H1 (cell line): ENCODE results near the gene PLA2G1B. TPM values are rescaled to one million over a fixed set of nuclear protein-coding genes. Genes with fewer than 3 reads are reported as not detected.

Experiments
- CBX8 ChIP-seq: fragments of 300-800, 300-1000 bp; sonication (generic); IDR thresholded peaks from 2 replicates; pipeline ENCODE4 v1.7.1; 2016; ENCODE audit warnings: low read depth, low read length, borderline replicate concordance
- CTCF ChIP-seq, 3 experiments: IDR thresholded peaks; 1 replicate in 2 of 3; 2 replicates in 1 of 3; pipeline versions ENCODE4 v1.5.1 to v1.6.1; 2011; ENCODE audit warnings: low read length in 3 of 3, mild to moderate bottlenecking in 3 of 3, inconsistent platforms in 2 of 3, low read depth in 1 of 3, moderate library complexity in 1 of 3; ENCODE audit not compliant: insufficient read depth in 1 of 3; ENCODE audit errors: control extremely low read depth in 1 of 3
- JUND ChIP-seq: IDR thresholded peaks from 2 replicates; pipeline ENCODE4 v1.6.1; 2011; ENCODE audit warnings: mild to moderate bottlenecking, improper control_type of control experiment, low read length
- SIN3A ChIP-seq, 2 experiments: IDR thresholded peaks in 1 of 2; conservative IDR thresholded peaks in 1 of 2; 2 replicates each; pipeline ENCODE4 v1.6.1; 2011 to 2012; ENCODE audit warnings: low read length in 2 of 2, improper control_type of control experiment in 1 of 2, low read depth in 1 of 2, mild to moderate bottlenecking in 1 of 2
- polyA plus RNA-seq, 7 experiments: library from polyadenylated mRNA; depleted of rRNA in 3 of 7; stranded (reverse) in 5 of 7; unstranded in 2 of 7; fragments of >200 nt in 5 of 7; fragments of 200-250 nt in 2 of 7; gene quantifications; 1 replicate in 5 of 7; 2 replicates in 1 of 7; 4 replicates in 1 of 7; pipeline versions ENCODE4 v1.2.1 to v1.2.3, GENCODE V29; 2011 to 2013; ENCODE audit warnings: missing spikeins in 2 of 7, mixed read lengths in 2 of 7
- total RNA-seq: library from RNA; stranded (reverse); fragmentation: NEBNext Ultra II Directional; extraction: Animal tissue kit (Norgen Biotek cat#: 25700); gene quantifications from 2 replicates; pipeline ENCODE4 v1.2.1, GENCODE V29; 2021
- TF ChIP-seq, protein P1 (sequence below): IDR thresholded peaks from 2 replicates; pipeline ENCODE4 v1.6.1; 2012; ENCODE audit warnings: inconsistent platforms

PLA2G1B gene
- total and polyA plus RNA-seq, 2 of the 8 experiments (the other 6 are each of a cell fraction or from before 2014, with no cell fraction given), result not detected

DNA sequence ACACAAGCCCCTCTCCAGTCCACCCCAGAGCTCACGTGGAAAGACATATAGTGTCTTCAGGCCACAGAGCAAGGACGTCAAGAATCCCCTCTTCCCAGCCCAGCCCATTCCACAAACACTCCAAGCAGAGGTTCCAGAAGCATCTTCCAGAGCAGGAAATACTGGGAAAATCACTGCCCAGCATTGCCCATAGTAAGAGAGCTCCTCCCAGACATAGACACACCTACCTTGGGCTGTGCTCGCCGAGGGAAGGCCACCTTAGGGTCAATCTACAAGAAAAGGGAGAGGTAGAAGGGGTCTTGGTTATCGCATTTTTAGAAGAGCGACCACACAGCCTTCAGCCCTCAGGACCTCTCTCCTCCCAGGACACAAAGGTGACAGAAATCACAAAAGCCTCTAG lies 36.9 kb upstream of the PLA2G1B start (continued):
- TF ChIP-seq, protein P1, sequence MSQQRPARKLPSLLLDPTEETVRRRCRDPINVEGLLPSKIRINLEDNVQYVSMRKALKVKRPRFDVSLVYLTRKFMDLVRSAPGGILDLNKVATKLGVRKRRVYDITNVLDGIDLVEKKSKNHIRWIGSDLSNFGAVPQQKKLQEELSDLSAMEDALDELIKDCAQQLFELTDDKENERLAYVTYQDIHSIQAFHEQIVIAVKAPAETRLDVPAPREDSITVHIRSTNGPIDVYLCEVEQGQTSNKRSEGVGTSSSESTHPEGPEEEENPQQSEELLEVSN, result no peak
- TF ChIP-seq JUND (no peak), SIN3A (conservative IDR thresholded peaks at IDR 0.05 in 1 of 2, IDR thresholded peaks at IDR 0.05 in 1 of 2; ENCODE audit: low read depth in 1 of 2, low read length in 2 of 2) (no peak), CBX8 (no peak), CTCF (IDR thresholded peaks at IDR 0.05; ENCODE audit: control extremely low read depth in 1 of 3, insufficient read depth in 1 of 3, low read depth in 1 of 3, low read length in 3 of 3) (no peak)
